Measurements from ENCODE around the gene DTX3.
A peak's percentile ranks its signal among the peaks of the same experiment; 100 is the strongest.
"Not testable (repeated sequence)": the region's sequence is repeated elsewhere in the genome, so short reads cannot be mapped to it uniquely, and the experiment has no call there.

DTX3 gene

GRCh38 chr12:57583008-57583831, 21.4 kb upstream of the DTX3 start:
- DNase-seq (ENCODE audit: low read depth), result peak; percentile 44
- no peak overlapping the region for H3K4me3 ChIP-seq (ENCODE audit: low read length)
- peak; percentile 96 for TF ChIP-seq CTCF (conservative IDR thresholded peaks at IDR 0.05; ENCODE audit: low read depth, low read length)

GRCh38 chr12:57584050-57584449, 20.6 kb upstream of the DTX3 start:
- no peak for DNase-seq (ENCODE audit: low read depth)
- TF ChIP-seq CTCF (conservative IDR thresholded peaks at IDR 0.05; ENCODE audit: low read depth, low read length), result no peak

GRCh38 chr12:57584690-57585089, 19.9 kb upstream of the DTX3 start:
- no peak overlapping the region for H3K4me3 ChIP-seq (ENCODE audit: low read length)
- no peak for DNase-seq (ENCODE audit: low read depth)
- no peak for TF ChIP-seq CTCF (conservative IDR thresholded peaks at IDR 0.05; ENCODE audit: low read depth, low read length)

More at GRCh38 chr12:57584050-57584449, 20.6 kb upstream of the DTX3 start:
- H3K4me3 ChIP-seq (ENCODE audit: low read length), result no peak overlapping the region

GRCh38 chr12:57585156-57585555, 19.5 kb upstream of the DTX3 start:
- no peak for DNase-seq (ENCODE audit: low read depth)
- H3K4me3 ChIP-seq (ENCODE audit: low read length), result no peak overlapping the region
- TF ChIP-seq CTCF (conservative IDR thresholded peaks at IDR 0.05; ENCODE audit: low read depth, low read length), result no peak

- no peak for DNase-seq (ENCODE audit: low read depth)
- no peak overlapping the region for H3K4me3 ChIP-seq (ENCODE audit: low read length)
- TF ChIP-seq CTCF (conservative IDR thresholded peaks at IDR 0.05; ENCODE audit: low read depth, low read length), result no peak
These were observed 18.5 kb upstream of the DTX3 start for GRCh38 chr12:57586128-57586527.

GRCh38 chr12:57586832-57587429, 17.7 kb upstream of the DTX3 start:
- no peak for DNase-seq (ENCODE audit: low read depth)
- no peak overlapping the region for H3K4me3 ChIP-seq (ENCODE audit: low read length)
- no peak for TF ChIP-seq CTCF (conservative IDR thresholded peaks at IDR 0.05; ENCODE audit: low read depth, low read length)

GRCh38 chr12:57588951-57589610, 15.5 kb upstream of the DTX3 start:
- not testable (repeated sequence) for H3K4me3 ChIP-seq (ENCODE audit: low read length); DNase-seq (ENCODE audit: low read depth)
